Measurements from ENCODE around the gene NEK6.

Gene NEK6

DNA sequence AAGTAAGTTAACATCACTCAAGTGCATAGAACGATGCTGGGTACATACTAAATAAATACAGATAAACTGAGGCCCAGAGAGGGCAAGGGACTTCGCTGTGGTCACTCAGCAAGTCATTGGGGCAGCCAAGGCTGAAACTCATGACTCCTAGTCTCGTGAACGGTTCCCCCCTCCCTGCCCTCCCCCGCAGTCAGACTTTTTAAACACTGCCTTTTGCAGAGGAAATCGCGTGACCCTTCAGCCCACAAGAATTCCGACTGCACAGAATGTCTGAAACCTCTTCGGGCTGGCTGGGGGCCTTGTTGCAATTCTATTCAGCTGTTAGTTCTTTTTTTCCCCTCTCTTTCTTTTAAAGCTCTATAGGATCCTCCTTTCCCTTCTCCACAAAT lies 28.1 kb downstream of the NEK6 start:
- no CpG with 5 or more reads among the region's 9 CpGs for WGBS (ENCODE audit: insufficient coverage, insufficient read length)
- Histone ChIP-seq H3K4me3 (ENCODE audit: low read length) (no peak overlapping the region), H3K4me1 (ENCODE audit: control insufficient read depth, insufficient read depth, low read length) (no peaks in the 10 kb centered on the region; the same call in 1 of the 2 replicates), H3K9me3 (ENCODE audit: control insufficient read depth, insufficient read depth, low read length) (no peaks in the 10 kb centered on the region), H3K27me3 (ENCODE audit: control insufficient read depth, insufficient read depth, low read length) (no peaks in the 10 kb centered on the region), H3K36me3 (ENCODE audit: control insufficient read depth, insufficient read depth, low read length) (no peaks in the 10 kb centered on the region), H3K27ac (ENCODE audit: low read length) (no peak overlapping the region)
- DNase-seq (ENCODE audit: low read depth, low spot score) = no peak

DNA sequence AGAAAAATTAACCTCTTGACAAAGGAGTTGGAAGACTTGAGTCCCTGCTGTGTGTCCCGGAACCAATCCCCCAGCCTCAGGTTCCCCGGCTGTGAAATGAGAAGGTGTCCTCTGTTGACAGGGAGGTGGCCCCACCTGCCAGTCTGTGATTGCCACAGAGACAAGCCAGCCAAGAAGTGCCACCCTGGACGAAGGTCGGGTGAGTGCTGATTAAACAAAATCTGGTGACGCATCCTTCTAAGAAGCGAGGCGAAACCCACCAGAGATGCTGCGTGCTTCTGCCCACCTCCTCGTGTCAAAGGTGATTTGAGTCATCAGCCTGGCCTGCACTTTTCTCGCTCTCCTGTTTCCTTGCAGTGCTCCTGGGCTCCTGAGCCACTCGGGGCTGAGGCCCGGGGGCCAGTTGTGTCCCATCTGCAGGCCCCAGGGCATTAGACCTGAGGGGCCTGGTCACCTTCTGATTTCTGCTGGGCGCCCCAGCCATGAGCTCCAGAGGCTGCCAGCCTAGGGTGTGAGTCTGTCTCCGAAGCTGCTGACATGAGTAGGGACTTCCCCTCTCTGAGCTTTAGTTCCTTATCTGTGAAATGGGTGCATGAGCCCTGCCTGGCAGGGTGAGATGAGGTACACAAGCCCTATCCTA lies 28.7 kb downstream of the NEK6 start:
- no peaks in the 10 kb centered on the region for H3K36me3 ChIP-seq (ENCODE audit: control insufficient read depth, insufficient read depth, low read length)
- no peak overlapping the region for H3K4me3 ChIP-seq (ENCODE audit: low read length)
- no CpG with 5 or more reads among the region's 14 CpGs for WGBS (ENCODE audit: insufficient coverage, insufficient read length)
- DNase-seq (ENCODE audit: low read depth, low spot score) = no peak
- H3K4me1 ChIP-seq (ENCODE audit: control insufficient read depth, insufficient read depth, low read length) = no peaks in the 10 kb centered on the region; the same call in 1 of the 2 replicates
- H3K9me3 ChIP-seq (ENCODE audit: control insufficient read depth, insufficient read depth, low read length) = no peaks in the 10 kb centered on the region
- no peaks in the 10 kb centered on the region for H3K27me3 ChIP-seq (ENCODE audit: control insufficient read depth, insufficient read depth, low read length)
- H3K27ac ChIP-seq (ENCODE audit: low read length) = no peak overlapping the region

GRCh38 chr9:124290053-124290591 lies 32.4 kb downstream of the NEK6 start:
- Histone ChIP-seq H3K27me3 (ENCODE audit: control insufficient read depth, insufficient read depth, low read length) (no peaks in the 10 kb centered on the region), H3K4me3 (ENCODE audit: low read length) (no peak overlapping the region), H3K36me3 (ENCODE audit: control insufficient read depth, insufficient read depth, low read length) (no peaks in the 10 kb centered on the region), H3K4me1 (ENCODE audit: control insufficient read depth, insufficient read depth, low read length) (peaks cover 4% of the 10 kb centered on the region; the same call in 1 of the 2 replicates), H3K9me3 (ENCODE audit: control insufficient read depth, insufficient read depth, low read length) (no peaks in the 10 kb centered on the region), H3K27ac (ENCODE audit: low read length) (no peak overlapping the region)
- WGBS (ENCODE audit: insufficient coverage, insufficient read length) = no CpG with 5 or more reads among the region's 21 CpGs
- no peak for DNase-seq (ENCODE audit: low read depth, low spot score)

- H3K27me3 ChIP-seq (ENCODE audit: control insufficient read depth, insufficient read depth, low read length) = no peaks in the 10 kb centered on the region
- H3K9me3 ChIP-seq (ENCODE audit: control insufficient read depth, insufficient read depth, low read length) = no peaks in the 10 kb centered on the region
- no peak for DNase-seq (ENCODE audit: low read depth, low spot score)
- H3K36me3 ChIP-seq (ENCODE audit: control insufficient read depth, insufficient read depth, low read length) = no peaks in the 10 kb centered on the region; the same call in 1 of the 2 replicates
- H3K27ac ChIP-seq (ENCODE audit: low read length) = no peak overlapping the region
- H3K4me3 ChIP-seq (ENCODE audit: low read length) = no peak overlapping the region
- no CpG with 5 or more reads among the region's 22 CpGs for WGBS (ENCODE audit: insufficient coverage, insufficient read length)
- peaks cover 4% of the 10 kb centered on the region; the same call in 1 of the 2 replicates for H3K4me1 ChIP-seq (ENCODE audit: control insufficient read depth, insufficient read depth, low read length)
Observed at GRCh38 chr9:124290743-124291554, 33.2 kb downstream of the NEK6 start.

- Histone ChIP-seq H3K36me3 (ENCODE audit: control insufficient read depth, insufficient read depth, low read length) (no peaks in the 10 kb centered on the region; the same call in 1 of the 2 replicates), H3K4me3 (ENCODE audit: low read length) (no peak overlapping the region), H3K27ac (ENCODE audit: low read length) (no peak overlapping the region), H3K27me3 (ENCODE audit: control insufficient read depth, insufficient read depth, low read length) (no peaks in the 10 kb centered on the region), H3K4me1 (ENCODE audit: control insufficient read depth, insufficient read depth, low read length) (peaks cover 4% of the 10 kb centered on the region; the same call in 1 of the 2 replicates), H3K9me3 (ENCODE audit: control insufficient read depth, insufficient read depth, low read length) (no peaks in the 10 kb centered on the region)
- no peak for DNase-seq (ENCODE audit: low read depth, low spot score)
- no CpG with 5 or more reads among the region's 11 CpGs for WGBS (ENCODE audit: insufficient coverage, insufficient read length)
Observed at GRCh38 chr9:124291801-124292396, 34.1 kb downstream of the NEK6 start.

DNA sequence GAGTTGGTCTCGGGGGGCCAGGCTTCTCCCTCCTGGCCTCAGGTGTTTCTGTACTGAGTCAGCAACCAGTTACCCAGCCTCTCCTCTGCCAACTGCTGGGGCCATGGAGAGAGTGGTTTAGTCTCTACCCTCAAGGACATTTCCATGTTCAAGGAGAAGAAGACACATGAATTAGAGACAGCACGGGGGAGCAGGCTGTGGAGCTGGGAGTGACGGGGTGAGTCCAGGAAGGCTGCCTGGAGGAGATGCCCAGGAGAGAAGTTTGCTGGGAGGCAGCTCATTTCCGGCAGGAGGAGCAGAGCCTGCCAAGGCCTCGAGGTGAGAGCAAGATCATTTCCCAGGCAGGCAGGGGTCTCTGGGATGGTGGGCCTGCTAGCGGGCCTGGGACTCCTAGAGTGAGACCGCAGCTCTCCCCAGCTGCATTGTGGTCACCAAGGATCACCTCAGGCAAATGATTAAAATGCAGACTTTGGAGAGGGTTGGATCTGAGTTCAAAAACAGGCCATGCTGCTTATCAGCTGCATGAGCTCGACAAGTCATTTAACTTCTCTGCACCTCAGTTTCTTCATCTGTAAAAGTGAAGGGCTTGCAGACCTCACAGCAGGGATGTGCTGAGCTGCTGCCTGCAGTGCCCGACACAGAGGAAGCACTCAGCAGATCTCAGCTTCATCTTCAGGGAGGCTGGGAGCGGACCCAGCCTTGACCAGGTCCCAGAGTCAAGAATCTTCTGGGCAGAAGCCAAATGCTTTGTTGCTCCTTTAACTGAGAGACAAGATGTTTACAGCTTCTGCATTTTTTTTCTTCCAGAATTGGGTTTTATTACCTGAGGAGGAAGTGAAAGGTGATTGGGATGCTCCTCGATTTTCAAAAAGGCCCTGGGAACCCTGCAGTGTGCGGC lies 35.2 kb downstream of the NEK6 start:
- H3K9me3 ChIP-seq (ENCODE audit: control insufficient read depth, insufficient read depth, low read length) = no peaks in the 10 kb centered on the region
- H3K4me3 ChIP-seq (ENCODE audit: low read length) = no peak overlapping the region
- DNase-seq (ENCODE audit: low read depth, low spot score) = no peak
- no peak overlapping the region for H3K27ac ChIP-seq (ENCODE audit: low read length)
- WGBS (ENCODE audit: insufficient coverage, insufficient read length) = no CpG with 5 or more reads among the region's 12 CpGs
- H3K4me1 ChIP-seq (ENCODE audit: control insufficient read depth, insufficient read depth, low read length) = peaks cover 4% of the 10 kb centered on the region; the same call in 1 of the 2 replicates
- no peaks in the 10 kb centered on the region for H3K27me3 ChIP-seq (ENCODE audit: control insufficient read depth, insufficient read depth, low read length)
- no peaks in the 10 kb centered on the region; the same call in 1 of the 2 replicates for H3K36me3 ChIP-seq (ENCODE audit: control insufficient read depth, insufficient read depth, low read length)

DNA sequence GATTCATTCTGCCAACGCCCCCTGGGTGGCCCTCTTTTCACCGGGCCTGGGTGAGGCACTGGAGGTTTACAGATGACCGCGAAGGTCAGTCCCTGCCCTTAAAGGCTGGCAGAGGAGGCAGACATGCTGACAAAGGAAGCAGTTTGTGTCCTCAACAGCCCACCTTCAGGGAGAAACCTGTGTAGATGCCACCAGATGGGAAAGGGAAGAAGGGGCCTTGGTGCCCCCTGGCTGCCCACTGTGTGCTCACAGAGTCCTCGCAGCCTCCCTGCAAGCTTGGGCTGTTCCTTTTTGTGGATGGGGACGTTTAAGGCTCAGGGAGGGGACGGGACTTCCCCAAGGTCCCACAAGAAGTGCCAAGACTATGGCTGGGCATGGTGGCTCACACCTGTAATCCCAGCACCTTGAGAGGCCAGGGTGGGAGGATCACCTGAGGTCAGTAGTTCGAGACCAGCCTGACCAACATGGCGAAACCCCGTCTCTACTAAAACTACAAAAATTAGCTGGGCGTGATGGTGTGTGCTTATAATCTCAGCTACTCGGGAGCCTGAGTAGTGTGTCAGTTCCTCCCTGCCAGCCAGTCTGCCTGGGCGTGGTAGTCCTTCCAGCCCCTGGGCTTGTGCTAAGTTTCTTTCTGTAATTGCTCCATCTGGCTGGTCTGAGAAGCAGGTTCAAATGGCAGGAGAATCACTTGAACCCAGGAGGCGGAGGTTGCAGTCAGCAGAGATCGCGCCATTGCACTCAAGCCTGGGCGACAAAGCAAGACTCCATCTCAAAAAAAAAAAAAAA lies 36.2 kb downstream of the NEK6 start:
- peaks cover 6% of the 10 kb centered on the region; the same call in 1 of the 2 replicates for H3K4me1 ChIP-seq (ENCODE audit: control insufficient read depth, insufficient read depth, low read length)
- H3K4me3 ChIP-seq (ENCODE audit: low read length) = no peak overlapping the region
- H3K27ac ChIP-seq (ENCODE audit: low read length) = no peak overlapping the region
- no CpG with 5 or more reads among the region's 17 CpGs for WGBS (ENCODE audit: insufficient coverage, insufficient read length)
- no peaks in the 10 kb centered on the region for H3K9me3 ChIP-seq (ENCODE audit: control insufficient read depth, insufficient read depth, low read length)
- DNase-seq (ENCODE audit: low read depth, low spot score) = no peak
- H3K36me3 ChIP-seq (ENCODE audit: control insufficient read depth, insufficient read depth, low read length) = no peaks in the 10 kb centered on the region; the same call in 1 of the 2 replicates
- no peaks in the 10 kb centered on the region for H3K27me3 ChIP-seq (ENCODE audit: control insufficient read depth, insufficient read depth, low read length)

DNA sequence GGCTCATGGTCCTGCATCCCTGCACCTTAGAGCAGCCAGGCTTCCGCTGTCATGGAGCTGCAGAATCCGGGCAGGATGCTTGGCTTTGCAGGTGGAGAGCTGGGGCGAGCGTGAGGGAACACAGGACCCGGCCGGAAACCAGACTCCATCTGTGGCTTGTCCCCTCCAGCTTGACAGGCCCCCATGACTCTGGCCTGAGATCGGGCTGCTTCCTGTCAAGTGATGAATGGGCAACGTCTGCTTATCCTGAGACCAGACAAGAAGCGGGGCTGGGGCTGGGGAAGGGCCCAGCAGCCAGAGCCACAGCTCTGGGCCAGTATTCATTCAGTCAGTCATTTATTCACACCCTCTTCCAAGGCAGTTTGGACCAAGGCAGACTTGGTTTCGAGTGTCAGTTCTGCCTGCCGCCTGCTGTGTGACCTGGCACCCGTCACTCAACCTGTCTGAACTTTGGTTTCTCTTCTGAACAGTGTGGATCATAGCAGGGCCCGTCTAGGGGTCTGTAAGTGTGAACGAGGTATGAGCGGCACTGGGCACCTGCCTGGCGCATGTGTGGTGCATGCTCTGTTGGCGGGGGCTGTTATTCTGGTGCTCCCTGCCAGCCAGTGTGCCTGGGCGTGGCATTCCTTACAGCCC lies 37.5 kb downstream of the NEK6 start:
- DNase-seq (ENCODE audit: low read depth, low spot score) = no peak

GRCh38 chr9:124296094-124296493 lies 38.3 kb downstream of the NEK6 start:
- Histone ChIP-seq H3K4me1 (ENCODE audit: control insufficient read depth, insufficient read depth, low read length) (peaks cover 9% of the 10 kb centered on the region; the same call in 1 of the 2 replicates), H3K36me3 (ENCODE audit: control insufficient read depth, insufficient read depth, low read length) (no peaks in the 10 kb centered on the region; the same call in 1 of the 2 replicates), H3K9me3 (ENCODE audit: control insufficient read depth, insufficient read depth, low read length) (no peaks in the 10 kb centered on the region), H3K27ac (ENCODE audit: low read length) (no peak overlapping the region), H3K4me3 (ENCODE audit: low read length) (no peak overlapping the region), H3K27me3 (ENCODE audit: control insufficient read depth, insufficient read depth, low read length) (no peaks in the 10 kb centered on the region)
- no peak for DNase-seq (ENCODE audit: low read depth, low spot score)
- no CpG with 5 or more reads among the region's 8 CpGs for WGBS (ENCODE audit: insufficient coverage, insufficient read length)

More for the DNA sequence above, 37.5 kb downstream of the NEK6 start:
- H3K27me3 ChIP-seq (ENCODE audit: control insufficient read depth, insufficient read depth, low read length) = no peaks in the 10 kb centered on the region
- H3K9me3 ChIP-seq (ENCODE audit: control insufficient read depth, insufficient read depth, low read length) = no peaks in the 10 kb centered on the region
- WGBS (ENCODE audit: insufficient coverage, insufficient read length) = no CpG with 5 or more reads among the region's 18 CpGs
- H3K27ac ChIP-seq (ENCODE audit: low read length) = no peak overlapping the region
- H3K4me1 ChIP-seq (ENCODE audit: control insufficient read depth, insufficient read depth, low read length) = peaks cover 6% of the 10 kb centered on the region; the same call in 1 of the 2 replicates
- no peaks in the 10 kb centered on the region; the same call in 1 of the 2 replicates for H3K36me3 ChIP-seq (ENCODE audit: control insufficient read depth, insufficient read depth, low read length)
- no peak overlapping the region for H3K4me3 ChIP-seq (ENCODE audit: low read length)

Data from iPS DF 6.9 (cell line).